NCI-H2196 treated with DMSO at 0.1 percent for 48 hours (cell line): ENCODE results near the gene LDHAL6B.

Source experiments
- DNase-seq: peaks from one replicate; lab custom pipeline; 2025; ENCODE audit not compliant: unreplicated experiment; lab: John Stamatoyannopoulos, UW

LDHAL6B gene

GRCh38 chr15:59216911-59217310 is 10.3 kb downstream of the LDHAL6B start:
- DNase-seq: no peak

GRCh38 chr15:59217876-59218498 is 11.3 kb downstream of the LDHAL6B start:
- no peak for DNase-seq

GRCh38 chr15:59218710-59219109 is 12.1 kb downstream of the LDHAL6B start:
- DNase-seq: no peak

GRCh38 chr15:59221511-59222505 is 15.2 kb downstream of the LDHAL6B start:
- no peak for DNase-seq

- DNase-seq: no peak
Measured at GRCh38 chr15:59222906-59223550, 16.4 kb downstream of the LDHAL6B start.

GRCh38 chr15:59223736-59224135 is 17.1 kb downstream of the LDHAL6B start:
- no peak for DNase-seq

GRCh38 chr15:59224474-59224873 is 17.8 kb downstream of the LDHAL6B start:
- no peak for DNase-seq

GRCh38 chr15:59227021-59227420 is 20.4 kb downstream of the LDHAL6B start:
- no peak for DNase-seq

GRCh38 chr15:59229015-59229414 is 22.4 kb downstream of the LDHAL6B start:
- no peak for DNase-seq

- DNase-seq: no peak
Measured at GRCh38 chr15:59229453-59229852, 22.8 kb downstream of the LDHAL6B start.

- DNase-seq: no peak
Measured at GRCh38 chr15:59230531-59231055, 23.9 kb downstream of the LDHAL6B start.

- DNase-seq: no peak
Measured at GRCh38 chr15:59232476-59232875, 25.8 kb downstream of the LDHAL6B start.

- DNase-seq: no peak
Measured at GRCh38 chr15:59236394-59236793, 29.8 kb downstream of the LDHAL6B start.

- DNase-seq: no peak
Measured at GRCh38 chr15:59237119-59237855, 30.6 kb downstream of the LDHAL6B start.

- DNase-seq: no peak
Measured at GRCh38 chr15:59237924-59238331, 31.3 kb downstream of the LDHAL6B start.

GRCh38 chr15:59240036-59240435 is 33.4 kb downstream of the LDHAL6B start:
- DNase-seq: no peak

- no peak for DNase-seq
Measured at GRCh38 chr15:59242649-59243048, 36.0 kb downstream of the LDHAL6B start.

- DNase-seq: no peak
Measured at GRCh38 chr15:59243622-59244021, 37.0 kb downstream of the LDHAL6B start.

GRCh38 chr15:59244337-59244736 is 37.7 kb downstream of the LDHAL6B start:
- DNase-seq: no peak

GRCh38 chr15:59245559-59245958 is 38.9 kb downstream of the LDHAL6B start:
- no peak for DNase-seq

- no peak for DNase-seq
Measured at GRCh38 chr15:59247364-59247763, 40.7 kb downstream of the LDHAL6B start.
